RWPE2 (cell line): ENCODE measurements around the gene CCDC93.

ENCODE experiments used
- ATAC-seq: fragments of 200-7000 bp; cut with Tn5 transposase; 3 replicates; pipeline ENCODE4 v1.9.1; 2021; ENCODE audit warnings: low read depth
- DNase-seq: peaks from one replicate; pipeline ENCODE4 v3.0.0-alpha.2; 2020; ENCODE audit warnings: low spot score
- H3K27ac ChIP-seq: fragments of 450-650 bp; 2 replicates; pipeline ENCODE4 v1.5.1; 2017; ENCODE audit warnings: mild to moderate bottlenecking; ENCODE audit not compliant: poor library complexity, severe bottlenecking
- H3K27me3 ChIP-seq: fragments of 250-450 bp; sonication (Bioruptor Pico); 2 replicates; pipeline ENCODE4 v1.5.1; 2021; ENCODE audit warnings: mild to moderate bottlenecking, moderate library complexity; ENCODE audit not compliant: insufficient read depth, poor library complexity, severe bottlenecking
- H3K36me3 ChIP-seq: fragments of 250-450 bp; sonication (Bioruptor Pico); 2 replicates; pipeline ENCODE4 v1.5.1; 2020; ENCODE audit warnings: low read depth, mild to moderate bottlenecking, moderate library complexity
- H3K4me1 ChIP-seq: fragments of 250-450 bp; sonication (Bioruptor Pico); 2 replicates; pipeline ENCODE4 v1.5.1; 2021; ENCODE audit warnings: mild to moderate bottlenecking, moderate library complexity; ENCODE audit not compliant: insufficient read depth, poor library complexity, severe bottlenecking
- H3K4me3 ChIP-seq: fragments of 250-450 bp; sonication (Bioruptor Pico); 2 replicates; pipeline ENCODE4 v1.5.1; 2021; ENCODE audit warnings: mild to moderate bottlenecking, moderate library complexity; ENCODE audit not compliant: severe bottlenecking
- H3K9me3 ChIP-seq: fragments of 250-450 bp; sonication (Bioruptor Pico); 2 replicates; pipeline ENCODE4 v1.5.1; 2021; ENCODE audit warnings: mild to moderate bottlenecking, moderate library complexity; ENCODE audit not compliant: severe bottlenecking
- CTCF ChIP-seq: fragments of 450-650 bp; IDR thresholded peaks from one replicate; pipeline ENCODE4 v1.5.1; 2017; ENCODE audit warnings: mild to moderate bottlenecking, moderate library complexity; ENCODE audit not compliant: poor library complexity, severe bottlenecking

Gene CCDC93

GRCh38 chr2:117997872-117998454 is 15.9 kb downstream of the CCDC93 start:
- peaks cover 89% of the 10 kb centered on the region for H3K36me3 ChIP-seq
- ATAC-seq (no peak), DNase-seq (no peak)
- TF ChIP-seq CTCF: no peak
- no peaks in the 10 kb centered on the region for H3K9me3 ChIP-seq
- no peaks in the 10 kb centered on the region for H3K27me3 ChIP-seq
- no peak overlapping the region for H3K27ac ChIP-seq
- no peak overlapping the region for H3K4me3 ChIP-seq
- H3K4me1 ChIP-seq: no peaks in the 10 kb centered on the region

- H3K4me3 ChIP-seq: no peak overlapping the region
- H3K4me1 ChIP-seq: no peaks in the 10 kb centered on the region
- TF ChIP-seq CTCF: no peak
- peaks cover 89% of the 10 kb centered on the region for H3K36me3 ChIP-seq
- no peaks in the 10 kb centered on the region for H3K27me3 ChIP-seq
- DNase-seq: no peak
- H3K27ac ChIP-seq: no peak overlapping the region
- no peak for ATAC-seq
- H3K9me3 ChIP-seq: no peaks in the 10 kb centered on the region
Measured at GRCh38 chr2:117996525-117996924, 17.3 kb downstream of the CCDC93 start.

GRCh38 chr2:117994729-117995128 is 19.1 kb downstream of the CCDC93 start:
- no peak for TF ChIP-seq CTCF
- no peak overlapping the region for H3K27ac ChIP-seq
- no peak overlapping the region for H3K4me3 ChIP-seq
- DNase-seq: no peak
- peaks cover 87% of the 10 kb centered on the region for H3K36me3 ChIP-seq
- no peaks in the 10 kb centered on the region for H3K27me3 ChIP-seq
- no peaks in the 10 kb centered on the region for H3K4me1 ChIP-seq
- H3K9me3 ChIP-seq: no peaks in the 10 kb centered on the region
- no peak for ATAC-seq

- peaks cover 58% of the 10 kb centered on the region for H3K36me3 ChIP-seq
- no peak overlapping the region for H3K27ac ChIP-seq
- no peak for TF ChIP-seq CTCF
- H3K9me3 ChIP-seq: no peaks in the 10 kb centered on the region
- no peak overlapping the region for H3K4me3 ChIP-seq
- ATAC-seq (no peak), DNase-seq (no peak)
- H3K27me3 ChIP-seq: no peaks in the 10 kb centered on the region
- H3K4me1 ChIP-seq: no peaks in the 10 kb centered on the region
Measured at GRCh38 chr2:117989854-117990438, 23.9 kb downstream of the CCDC93 start.

GRCh38 chr2:117987121-117987520 is 26.7 kb downstream of the CCDC93 start:
- no peak for ATAC-seq
- Histone ChIP-seq H3K4me3 (no peak overlapping the region), H3K36me3 (peaks cover 38% of the 10 kb centered on the region), H3K4me1 (no peaks in the 10 kb centered on the region), H3K27ac (no peak overlapping the region), H3K27me3 (no peaks in the 10 kb centered on the region), H3K9me3 (no peaks in the 10 kb centered on the region)
- no peak for DNase-seq
- no peak for TF ChIP-seq CTCF
